Esophagus muscularis mucosa (tissue), 4 donors: ENCODE data around the gene AP4S1. TPM values are rescaled to one million over a fixed set of nuclear protein-coding genes. Genes with fewer than 3 reads are reported as not detected.
"Not testable (repeated sequence)": the region's sequence is repeated elsewhere in the genome, so short reads cannot be mapped to it uniquely, and the experiment has no call there.

Source experiments
- DNase-seq: peaks from one replicate; pipeline ENCODE4 v3.0.0-alpha.2; 2017; ENCODE audit errors: extremely low spot score
- H3K27ac ChIP-seq, 4 donors: fragments of 200-600 bp; sonication (generic); replicated peaks in 1 of 4; 1 replicate in 3 of 4; 2 replicates in 1 of 4; pipeline ENCODE4 v1.5.1; 2016 to 2019; ENCODE audit warnings: mild to moderate bottlenecking in 1 of 4
- H3K27me3 ChIP-seq, 4 donors: fragments of 200-600 bp; sonication (generic); one replicate each; pipeline versions ENCODE4 v1.5.1 to v1.6.0; 2016 to 2019
- H3K36me3 ChIP-seq, 4 donors: fragments of 200-600 bp; sonication (generic); one replicate each; pipeline ENCODE4 v1.5.1; 2016 to 2019
- H3K4me1 ChIP-seq, 4 donors: fragments of 200-600 bp; sonication (generic); one replicate each; pipeline ENCODE4 v1.5.1; 2016 to 2019
- H3K4me3 ChIP-seq, 4 donors: fragments of 200-600 bp; sonication (generic); 1 replicate in 2 of 4; 2 replicates in 2 of 4; pipeline ENCODE4 v1.5.1; 2016 to 2019; ENCODE audit warnings: mild to moderate bottlenecking in 4 of 4, moderate library complexity in 1 of 4
- H3K9me3 ChIP-seq, 4 donors: fragments of 200-600 bp; sonication (generic); 1 replicate in 3 of 4; 2 replicates in 1 of 4; pipeline ENCODE4 v1.5.1; 2016 to 2019
- EP300 ChIP-seq: sonication (generic); formaldehyde crosslinking; IDR thresholded peaks from one replicate; pipeline ENCODE4 v1.6.1; 2017; ENCODE audit warnings: antibody characterized with exemption
- POLR2A ChIP-seq: fragments of 450-650 bp; IDR thresholded peaks from one replicate; pipeline ENCODE4 v1.6.1; 2017; ENCODE audit warnings: antibody characterized with exemption, moderate library complexity, mild to moderate bottlenecking, low read depth
- POLR2AphosphoS5 ChIP-seq, 2 donors: sonication (generic); formaldehyde crosslinking; IDR thresholded peaks; one replicate each; pipeline ENCODE4 v1.6.1; 2017; ENCODE audit warnings: antibody characterized with exemption in 2 of 2
- WGBS: methylation state at CpG from one replicate; pipeline ENCODE4 v1.1.5; 2018; 5-methylcytosine and 5-hydroxymethylcytosine counted together
- intact Hi-C: fragments of 100-400 bp; cut with DNase I; formaldehyde crosslinking; loops from one replicate; pipeline ENCODE4 v1.15.1; 2023
- total RNA-seq, 4 donors: library from RNA; depleted of rRNA; stranded (reverse); fragments of >200 nt; gene quantifications; one replicate each; pipeline versions ENCODE4 v1.1.0 to v1.2.1, GENCODE V29; 2016
- TF ChIP-seq, protein P1 (sequence below), 3 experiments: fragments of 200-600 bp in 2 of 3; fragments of 450-650 bp in 1 of 3; sonication (generic) in 2 of 3; IDR thresholded peaks; one replicate each; pipeline ENCODE4 v1.5.1; 2017 to 2019; ENCODE audit warnings: antibody characterized with exemption in 3 of 3, mild to moderate bottlenecking in 2 of 3, moderate library complexity in 1 of 3

The AP4S1 gene
- total RNA-seq, 4 donors from 2014 or later: 5.0 to 12.3 (median 9.3) TPM

- Histone ChIP-seq H3K4me1 (peaks cover 4 to 40% (median 32%) of the 10 kb centered on the region in 4 donors), H3K36me3 (peaks cover 0 to 12% (median 0%) of the 10 kb centered on the region in 4 donors), H3K27ac (peak overlapping the region in 1 of 4 donors; percentile 33), H3K27me3 (no peaks in the 10 kb centered on the region), H3K9me3 (no peaks in the 10 kb centered on the region), H3K4me3 (no peak overlapping the region)
- intact Hi-C loops: no loop called here
- TF ChIP-seq POLR2A (no peak), POLR2AphosphoS5 (IDR thresholded peaks at IDR 0.05) (no peak), EP300 (no peak)
- TF ChIP-seq, protein P1, sequence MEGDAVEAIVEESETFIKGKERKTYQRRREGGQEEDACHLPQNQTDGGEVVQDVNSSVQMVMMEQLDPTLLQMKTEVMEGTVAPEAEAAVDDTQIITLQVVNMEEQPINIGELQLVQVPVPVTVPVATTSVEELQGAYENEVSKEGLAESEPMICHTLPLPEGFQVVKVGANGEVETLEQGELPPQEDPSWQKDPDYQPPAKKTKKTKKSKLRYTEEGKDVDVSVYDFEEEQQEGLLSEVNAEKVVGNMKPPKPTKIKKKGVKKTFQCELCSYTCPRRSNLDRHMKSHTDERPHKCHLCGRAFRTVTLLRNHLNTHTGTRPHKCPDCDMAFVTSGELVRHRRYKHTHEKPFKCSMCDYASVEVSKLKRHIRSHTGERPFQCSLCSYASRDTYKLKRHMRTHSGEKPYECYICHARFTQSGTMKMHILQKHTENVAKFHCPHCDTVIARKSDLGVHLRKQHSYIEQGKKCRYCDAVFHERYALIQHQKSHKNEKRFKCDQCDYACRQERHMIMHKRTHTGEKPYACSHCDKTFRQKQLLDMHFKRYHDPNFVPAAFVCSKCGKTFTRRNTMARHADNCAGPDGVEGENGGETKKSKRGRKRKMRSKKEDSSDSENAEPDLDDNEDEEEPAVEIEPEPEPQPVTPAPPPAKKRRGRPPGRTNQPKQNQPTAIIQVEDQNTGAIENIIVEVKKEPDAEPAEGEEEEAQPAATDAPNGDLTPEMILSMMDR (IDR thresholded peaks at IDR 0.05): no peak
- DNase-seq: peak; percentile 64
- WGBS: 98% methylated on average over 4 of the region's 4 CpGs
These were observed 11.1 kb downstream of the AP4S1 start for GRCh38 chr14:31036552-31036951.

- TF ChIP-seq, protein P1 (IDR thresholded peaks at IDR 0.05): no peak
- TF ChIP-seq POLR2A: no peak
- no peak for TF ChIP-seq POLR2AphosphoS5 (IDR thresholded peaks at IDR 0.05)
- Histone ChIP-seq H3K27me3 (no peaks in the 10 kb centered on the region), H3K4me3 (no peak overlapping the region), H3K36me3 (peaks cover 0 to 12% (median 0%) of the 10 kb centered on the region in 4 donors), H3K4me1 (peaks cover 4 to 33% (median 26%) of the 10 kb centered on the region in 4 donors), H3K9me3 (no peaks in the 10 kb centered on the region), H3K27ac (peak overlapping the region in 3 of 4 donors; percentile 11 to 48 (median 33))
- intact Hi-C loops: no loop called here
- 28% methylated on average over 1 of the region's 1 CpG for WGBS
- DNase-seq: peak; percentile 50
These were observed 12.3 kb downstream of the AP4S1 start for GRCh38 chr14:31037709-31038221.

DNA sequence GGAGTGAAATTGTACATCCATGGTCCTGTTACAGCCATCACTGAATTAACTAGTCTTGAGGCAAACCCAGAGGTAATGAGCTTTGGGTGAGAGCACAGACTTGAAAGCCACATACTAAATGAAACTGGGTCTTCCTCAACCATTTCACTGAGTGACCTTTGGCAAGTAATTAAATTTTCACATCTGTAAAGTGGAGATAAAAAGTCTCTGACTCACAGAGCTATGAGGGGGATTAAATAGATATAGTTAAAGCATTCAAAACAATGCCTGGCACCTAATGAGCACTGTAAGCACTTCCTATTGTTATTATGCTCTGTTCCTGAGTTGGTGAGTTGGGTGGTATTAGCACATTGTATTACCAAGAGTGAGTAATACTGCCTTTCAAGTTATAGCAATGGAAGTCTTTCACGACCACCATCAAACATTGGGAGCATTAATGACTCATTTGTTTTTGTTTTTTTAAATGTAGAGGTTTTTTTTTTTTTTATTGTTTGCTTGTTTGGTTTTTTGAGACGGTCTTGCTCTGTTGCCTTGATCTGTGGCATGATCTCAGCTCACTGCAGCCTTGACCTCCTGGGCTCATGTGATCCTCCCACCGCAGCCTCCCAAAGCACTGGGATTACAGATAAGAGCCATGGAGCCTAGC is 13.2 kb downstream of the AP4S1 start:
- Histone ChIP-seq H3K27ac (no peak overlapping the region), H3K4me3 (no peak overlapping the region), H3K9me3 (no peaks in the 10 kb centered on the region), H3K4me1 (peaks cover under 1 to 24% (median 17%) of the 10 kb centered on the region in 4 donors), H3K27me3 (no peaks in the 10 kb centered on the region), H3K36me3 (peaks cover 0 to 12% (median 0%) of the 10 kb centered on the region in 4 donors)
- peak; percentile 60 for DNase-seq
- WGBS: 80% methylated on average over 2 of the region's 3 CpGs
- intact Hi-C loops: no loop called here
- no peak for TF ChIP-seq POLR2AphosphoS5 (IDR thresholded peaks at IDR 0.05)
- TF ChIP-seq, protein P1 (IDR thresholded peaks at IDR 0.05): no peak
- no peak for TF ChIP-seq POLR2A
- no peak for TF ChIP-seq EP300

DNA sequence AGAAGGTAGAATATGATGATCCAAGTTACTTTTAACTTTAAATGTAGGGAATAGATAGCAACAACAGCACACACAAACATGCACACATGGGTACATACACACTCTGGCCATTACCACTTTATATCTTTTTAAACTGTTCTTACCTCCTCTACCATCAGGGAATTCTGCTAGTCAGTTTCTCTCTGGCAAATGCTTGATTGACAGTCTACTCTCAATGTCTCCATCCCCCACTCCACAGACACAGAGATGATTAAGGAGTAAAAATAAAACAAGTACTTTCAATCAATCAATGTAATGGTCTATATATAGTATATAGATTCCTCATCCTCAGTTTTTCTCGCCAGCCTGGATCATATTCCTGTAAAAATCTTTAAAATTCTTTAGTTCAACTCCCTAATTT is 16.9 kb downstream of the AP4S1 start:
- peaks cover 0 to 19% (median 10%) of the 10 kb centered on the region in 4 donors for H3K4me1 ChIP-seq
- DNase-seq: peak; percentile 14
- no peaks in the 10 kb centered on the region for H3K27me3 ChIP-seq
- 90% methylated on average over 1 of the region's 1 CpG for WGBS
- intact Hi-C loops: no loop called here
- no peak overlapping the region for H3K4me3 ChIP-seq
- peaks cover 0 to 3% (median 0%) of the 10 kb centered on the region in 4 donors for H3K36me3 ChIP-seq
- TF ChIP-seq, protein P1 (IDR thresholded peaks at IDR 0.05): no peak
- TF ChIP-seq EP300 (no peak), POLR2AphosphoS5 (IDR thresholded peaks at IDR 0.05) (no peak), POLR2A (no peak)
- no peaks in the 10 kb centered on the region for H3K9me3 ChIP-seq
- H3K27ac ChIP-seq: no peak overlapping the region

GRCh38 chr14:31042893-31043292 is 17.4 kb downstream of the AP4S1 start:
- H3K9me3 ChIP-seq, H3K27ac ChIP-seq, DNase-seq, H3K36me3 ChIP-seq, H3K4me3 ChIP-seq, intact Hi-C loops, H3K27me3 ChIP-seq: not testable (repeated sequence)
- H3K4me1 ChIP-seq: peaks cover 0 to 14% (median 7%) of the 10 kb centered on the region in 4 donors
- WGBS: 95% methylated on average over 10 of the region's 10 CpGs
